ENCODE results near the gene ZNF274.
"Not testable (repeated sequence)": the region's sequence is repeated elsewhere in the genome, so short reads cannot be mapped to it uniquely, and the experiment has no call there.

ZNF274 gene

DNA sequence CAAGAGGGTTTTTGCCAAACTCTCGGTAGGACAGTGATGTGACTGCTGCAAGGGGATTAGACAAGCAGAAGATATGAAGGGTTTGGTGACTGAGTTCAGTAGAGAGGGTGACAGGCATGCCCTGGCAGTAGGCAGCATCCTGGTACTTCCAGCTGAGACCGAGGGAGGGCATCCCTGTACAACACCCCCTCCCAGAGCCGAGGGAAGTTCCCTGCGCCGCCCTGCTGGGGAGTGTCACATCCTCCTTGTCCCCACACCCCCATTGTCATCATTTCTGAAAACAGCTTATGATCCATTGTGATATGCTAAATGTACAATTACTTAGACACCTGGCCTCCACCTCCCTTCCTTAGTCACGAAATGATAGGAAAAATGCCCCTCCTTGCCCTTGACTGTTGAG, 60.5 kb downstream of the ZNF274 start:
- Histone ChIP-seq H2AFZ (ENCODE audit: low read depth, low read length, severe bottlenecking) (no peak overlapping the region), H3K36me3 (ENCODE audit: low read length) (peaks cover 37% of the 10 kb centered on the region), H3K27me3 (ENCODE audit: low read length) (no peaks in the 10 kb centered on the region), H3K79me2 (ENCODE audit: insufficient read depth, low read length) (0 out of 2 replicates have a peak, but pooled peaks cover 7% of the 10 kb centered on the region), H3K9me2 (replicated peaks; ENCODE audit: insufficient read depth, low read length) (no peaks in the 10 kb centered on the region), H3K27ac (ENCODE audit: low read depth, low read length) (no peak overlapping the region), H3F3A (ENCODE audit: insufficient read depth) (no peaks in the 10 kb centered on the region), H4K20me1 (ENCODE audit: low read depth, low read length) (no peaks in the 10 kb centered on the region), H3K4me2 (ENCODE audit: low read depth, low read length, poor library complexity, severe bottlenecking) (no peak overlapping the region), H3K9me3 (ENCODE audit: insufficient read depth, low read length) (no peaks in the 10 kb centered on the region), H3K9ac (ENCODE audit: low read length) (no peak overlapping the region), H3K4me3 (ENCODE audit: insufficient read depth, low read length, poor library complexity, severe bottlenecking) (no peak overlapping the region)
- TF ChIP-seq EZH2phosphoT487 (conservative IDR thresholded peaks at IDR 0.05; ENCODE audit: low read length): no peak
- TF ChIP-seq, protein P1, sequence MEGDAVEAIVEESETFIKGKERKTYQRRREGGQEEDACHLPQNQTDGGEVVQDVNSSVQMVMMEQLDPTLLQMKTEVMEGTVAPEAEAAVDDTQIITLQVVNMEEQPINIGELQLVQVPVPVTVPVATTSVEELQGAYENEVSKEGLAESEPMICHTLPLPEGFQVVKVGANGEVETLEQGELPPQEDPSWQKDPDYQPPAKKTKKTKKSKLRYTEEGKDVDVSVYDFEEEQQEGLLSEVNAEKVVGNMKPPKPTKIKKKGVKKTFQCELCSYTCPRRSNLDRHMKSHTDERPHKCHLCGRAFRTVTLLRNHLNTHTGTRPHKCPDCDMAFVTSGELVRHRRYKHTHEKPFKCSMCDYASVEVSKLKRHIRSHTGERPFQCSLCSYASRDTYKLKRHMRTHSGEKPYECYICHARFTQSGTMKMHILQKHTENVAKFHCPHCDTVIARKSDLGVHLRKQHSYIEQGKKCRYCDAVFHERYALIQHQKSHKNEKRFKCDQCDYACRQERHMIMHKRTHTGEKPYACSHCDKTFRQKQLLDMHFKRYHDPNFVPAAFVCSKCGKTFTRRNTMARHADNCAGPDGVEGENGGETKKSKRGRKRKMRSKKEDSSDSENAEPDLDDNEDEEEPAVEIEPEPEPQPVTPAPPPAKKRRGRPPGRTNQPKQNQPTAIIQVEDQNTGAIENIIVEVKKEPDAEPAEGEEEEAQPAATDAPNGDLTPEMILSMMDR (IDR thresholded peaks at IDR 0.05; ENCODE audit: insufficient read depth, low read length, poor library complexity, severe bottlenecking): no peak

DNA sequence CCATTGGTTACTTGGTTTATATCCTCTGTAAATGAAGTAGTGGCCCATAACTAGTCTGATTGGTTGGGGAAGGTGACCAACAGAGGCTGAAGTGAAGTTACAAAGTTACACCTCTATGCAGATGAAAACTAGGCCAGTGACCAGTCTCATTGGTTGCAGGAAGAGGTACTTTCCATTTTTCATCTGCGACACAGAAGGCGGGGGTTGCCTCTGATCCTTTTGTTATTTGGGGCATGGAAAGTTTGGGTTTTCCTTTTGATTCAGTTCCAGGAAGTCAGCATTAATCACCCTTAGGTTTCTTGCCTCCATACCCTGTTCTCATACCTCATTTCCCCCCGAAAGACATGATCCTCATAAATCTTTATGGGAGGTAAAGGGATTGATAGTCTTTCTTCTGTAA, 66.0 kb downstream of the ZNF274 start:
- Histone ChIP-seq H4K20me1 (ENCODE audit: low read depth, low read length) (no peaks in the 10 kb centered on the region), H3K79me2 (ENCODE audit: insufficient read depth, low read length) (0 out of 2 replicates have a peak, but pooled peaks cover 3% of the 10 kb centered on the region), H3K9ac (ENCODE audit: low read length) (no peak overlapping the region), H3K4me3 (ENCODE audit: insufficient read depth, low read length, poor library complexity, severe bottlenecking) (no peak overlapping the region), H3F3A (ENCODE audit: insufficient read depth) (no peaks in the 10 kb centered on the region), H3K9me2 (replicated peaks; ENCODE audit: insufficient read depth, low read length) (no peaks in the 10 kb centered on the region), H3K36me3 (ENCODE audit: low read length) (peaks cover 89% of the 10 kb centered on the region), H2AFZ (ENCODE audit: low read depth, low read length, severe bottlenecking) (no peak overlapping the region), H3K27ac (ENCODE audit: low read depth, low read length) (no peak overlapping the region), H3K4me2 (ENCODE audit: low read depth, low read length, poor library complexity, severe bottlenecking) (no peak overlapping the region), H3K9me3 (ENCODE audit: insufficient read depth, low read length) (peaks cover 53% of the 10 kb centered on the region; the same call in 1 of the 2 replicates), H3K27me3 (ENCODE audit: low read length) (no peaks in the 10 kb centered on the region)
- TF ChIP-seq, protein P1 (IDR thresholded peaks at IDR 0.05; ENCODE audit: insufficient read depth, low read length, poor library complexity, severe bottlenecking): no peak
- TF ChIP-seq EZH2phosphoT487 (conservative IDR thresholded peaks at IDR 0.05; ENCODE audit: low read length): no peak

GRCh38 chr19:58252102-58252685, 69.3 kb downstream of the ZNF274 start:
- H2AFZ ChIP-seq (ENCODE audit: low read depth, low read length, severe bottlenecking): no peak overlapping the region
- H3K4me3 ChIP-seq (ENCODE audit: insufficient read depth, low read length, poor library complexity, severe bottlenecking): no peak overlapping the region
- no peaks in the 10 kb centered on the region for H3K27me3 ChIP-seq (ENCODE audit: low read length)
- H4K20me1 ChIP-seq (ENCODE audit: low read depth, low read length): no peaks in the 10 kb centered on the region
- no peaks in the 10 kb centered on the region for H3K9me2 ChIP-seq (replicated peaks; ENCODE audit: insufficient read depth, low read length)
- H3K79me2 ChIP-seq (ENCODE audit: insufficient read depth, low read length): no peaks in the 10 kb centered on the region
- TF ChIP-seq EZH2phosphoT487 (conservative IDR thresholded peaks at IDR 0.05; ENCODE audit: low read length): no peak
- TF ChIP-seq, protein P1 (IDR thresholded peaks at IDR 0.05; ENCODE audit: insufficient read depth, low read length, poor library complexity, severe bottlenecking): no peak
- H3K9ac ChIP-seq (ENCODE audit: low read length): no peak overlapping the region
- H3K9me3 ChIP-seq (ENCODE audit: insufficient read depth, low read length): peaks cover 71% of the 10 kb centered on the region; the same call in 1 of the 2 replicates
- H3K4me2 ChIP-seq (ENCODE audit: low read depth, low read length, poor library complexity, severe bottlenecking): no peak overlapping the region
- peaks cover 87% of the 10 kb centered on the region for H3K36me3 ChIP-seq (ENCODE audit: low read length)
- no peak overlapping the region for H3K27ac ChIP-seq (ENCODE audit: low read depth, low read length)
- no peaks in the 10 kb centered on the region for H3F3A ChIP-seq (ENCODE audit: insufficient read depth)

DNA sequence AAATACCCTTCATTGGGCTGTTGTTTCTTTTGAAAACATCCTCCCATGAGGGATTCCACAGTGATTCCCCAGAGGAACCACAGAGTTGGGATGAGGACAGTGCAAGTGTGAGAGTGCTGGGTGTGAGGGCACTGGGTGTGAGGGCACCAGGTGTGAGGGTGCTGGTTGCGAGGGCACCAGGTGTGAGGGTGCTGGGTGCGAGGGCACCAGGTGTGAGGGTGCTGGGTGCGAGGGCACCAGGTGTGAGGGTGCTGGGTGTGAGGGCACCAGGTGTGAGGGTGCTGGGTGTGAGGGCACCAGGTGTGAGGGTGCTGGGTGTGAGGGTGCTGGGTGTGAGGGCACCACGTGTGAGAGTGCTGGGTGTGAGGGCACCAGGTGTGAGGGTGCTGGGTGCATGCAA, 75.4 kb downstream of the ZNF274 start:
- not testable (repeated sequence) for H3K27ac ChIP-seq (ENCODE audit: low read depth, low read length); H3K4me3 ChIP-seq (ENCODE audit: insufficient read depth, low read length, poor library complexity, severe bottlenecking); H3K27me3 ChIP-seq (ENCODE audit: low read length); H3K9ac ChIP-seq (ENCODE audit: low read length); H3K4me2 ChIP-seq (ENCODE audit: low read depth, low read length, poor library complexity, severe bottlenecking); H2AFZ ChIP-seq (ENCODE audit: low read depth, low read length, severe bottlenecking); H3K79me2 ChIP-seq (ENCODE audit: insufficient read depth, low read length); H3K9me2 ChIP-seq (replicated peaks; ENCODE audit: insufficient read depth, low read length); H4K20me1 ChIP-seq (ENCODE audit: low read depth, low read length)
- peaks cover 13% of the 10 kb centered on the region for H3F3A ChIP-seq (ENCODE audit: insufficient read depth)
- H3K9me3 ChIP-seq (ENCODE audit: insufficient read depth, low read length): peaks cover 82% of the 10 kb centered on the region
- peaks cover 84% of the 10 kb centered on the region for H3K36me3 ChIP-seq (ENCODE audit: low read length)

All from SU-DHL-6 (cell line).